IMR-90 (cell line): ENCODE data around the gene SLC6A11. TPM values are rescaled to one million over a fixed set of nuclear protein-coding genes. Genes with fewer than 3 reads are reported as not detected.

Experiments
- ATAC-seq: fragments of 200-7000 bp; cut with Tn5 transposase; 2 replicates; pipeline ENCODE4 v1.9.1; 2020; ENCODE audit warnings: low read depth, mild to moderate bottlenecking, moderate library complexity
- BruUV-seq: library from RNA; stranded (reverse); fragments of 400-500 nt; replicated peaks from 2 replicates; lab custom pipeline; 2021; lab: Mats Ljungman, UMichigan
- CTCF ChIA-PET: fragments of 300-600 bp; formaldehyde crosslinking; extraction: SDS; loops from one replicate; lab custom pipeline; 2021; ENCODE audit warnings: antibody characterized with exemption; lab: Yijun Ruan, JAX
- POLR2A ChIA-PET: fragments of 300-600 bp; sonication (Branson Sonifier 250); formaldehyde crosslinking; loops from one replicate; lab custom pipeline; 2022; ENCODE audit warnings: antibody characterized with exemption; ENCODE audit not compliant: unreplicated experiment; lab: Charles Lee
- DNase-seq: peaks from one replicate; pipeline ENCODE4 v3.0.0; 2013
- H2AFZ ChIP-seq: replicated peaks from 2 replicates; pipeline ENCODE3; 2013; ENCODE audit warnings: low read length, mild to moderate bottlenecking; ENCODE audit not compliant: poor library complexity
- H2AK5ac ChIP-seq: 2 replicates; pipeline ENCODE4 v1.6.1; 2013; ENCODE audit warnings: low read depth, low read length, inconsistent platforms
- H2AK9ac ChIP-seq: replicated peaks from 2 replicates; pipeline ENCODE3; 2013; ENCODE audit warnings: mild to moderate bottlenecking, low read depth, low read length, moderate library complexity; ENCODE audit not compliant: poor library complexity
- H2BK120ac ChIP-seq: 2 replicates; pipeline ENCODE4 v1.6.1; 2013; ENCODE audit warnings: low read depth, low read length, inconsistent platforms
- H2BK15ac ChIP-seq: 3 replicates; pipeline ENCODE4 v1.6.1; 2013; ENCODE audit warnings: low read depth, low read length, inconsistent platforms
- H2BK20ac ChIP-seq: 2 replicates; pipeline ENCODE4 v1.6.1; 2013; ENCODE audit warnings: low read depth, mild to moderate bottlenecking, inconsistent platforms, low read length, moderate library complexity
- H2BK5ac ChIP-seq: 2 replicates; pipeline ENCODE4 v1.6.1; 2013; ENCODE audit warnings: mild to moderate bottlenecking, low read depth, low read length, inconsistent platforms; ENCODE audit not compliant: poor library complexity, severe bottlenecking
- H3K14ac ChIP-seq: replicated peaks from 2 replicates; pipeline ENCODE4 v1.6.1; 2013; ENCODE audit warnings: low read depth, low read length, inconsistent platforms
- H3K18ac ChIP-seq: 2 replicates; pipeline ENCODE4 v1.6.1; 2013; ENCODE audit warnings: low read depth, low read length, control low read depth
- H3K23ac ChIP-seq: 2 replicates; pipeline ENCODE4 v1.6.1; 2013; ENCODE audit warnings: low read depth, low read length, inconsistent platforms
- H3K27ac ChIP-seq: 2 replicates; pipeline ENCODE4 v1.5.1; 2013; ENCODE audit warnings: mild to moderate bottlenecking, control low read depth, low read length; ENCODE audit not compliant: insufficient read depth
- H3K27me3 ChIP-seq: 2 replicates; pipeline ENCODE4 v1.6.1; 2013; ENCODE audit warnings: low read length; ENCODE audit not compliant: control insufficient read depth, insufficient read depth
- H3K36me3 ChIP-seq: 2 replicates; pipeline ENCODE4 v1.6.1; 2013; ENCODE audit warnings: low read length, mixed read lengths; ENCODE audit not compliant: control insufficient read depth, insufficient read depth
- H3K4ac ChIP-seq: 2 replicates; pipeline ENCODE4 v1.6.1; 2013; ENCODE audit warnings: low read depth, low read length, inconsistent platforms
- H3K4me1 ChIP-seq: 2 replicates; pipeline ENCODE4 v1.6.1; 2013; ENCODE audit warnings: low read length, mixed read lengths; ENCODE audit not compliant: control insufficient read depth, insufficient read depth
- H3K4me2 ChIP-seq: 2 replicates; pipeline ENCODE4 v1.6.1; 2013; ENCODE audit warnings: low read depth, mild to moderate bottlenecking, control low read depth, low read length, moderate library complexity
- H3K4me3 ChIP-seq: 2 replicates; pipeline ENCODE4 v1.5.1; 2013; ENCODE audit warnings: low read depth, mild to moderate bottlenecking, control low read depth, low read length, moderate library complexity; ENCODE audit not compliant: insufficient read depth
- H3K56ac ChIP-seq: 2 replicates; pipeline ENCODE4 v1.6.1; 2013; ENCODE audit warnings: low read length, inconsistent platforms; ENCODE audit not compliant: insufficient read depth; ENCODE audit errors: extremely low read depth
- H3K79me1 ChIP-seq, 2 experiments: 2 replicates each; pipeline ENCODE4 v1.6.1; 2013; ENCODE audit warnings: low read length in 2 of 2, inconsistent platforms in 1 of 2, low read depth in 1 of 2
- H3K9ac ChIP-seq: 2 replicates; pipeline ENCODE4 v1.6.1; 2013; ENCODE audit warnings: low read depth, low read length, control low read depth
- H3K9me1 ChIP-seq: 2 replicates; pipeline ENCODE4 v1.6.1; 2013; ENCODE audit warnings: low read length, inconsistent platforms; ENCODE audit not compliant: insufficient read depth
- H3K9me3 ChIP-seq: 2 replicates; pipeline ENCODE4 v1.6.1; 2013; ENCODE audit warnings: low read length; ENCODE audit not compliant: control insufficient read depth, insufficient read depth
- H4K20me1 ChIP-seq: 2 replicates; pipeline ENCODE4 v1.6.1; 2013; ENCODE audit warnings: low read length, inconsistent platforms; ENCODE audit not compliant: insufficient read depth
- H4K5ac ChIP-seq: 2 replicates; pipeline ENCODE4 v1.6.1; 2013; ENCODE audit warnings: mild to moderate bottlenecking, low read depth, low read length, control low read depth
- H4K8ac ChIP-seq, 2 experiments: 2 replicates each; pipeline ENCODE4 v1.6.1; 2013; ENCODE audit warnings: low read depth in 2 of 2, low read length in 2 of 2, control low read depth in 1 of 2, inconsistent platforms in 1 of 2
- H4K91ac ChIP-seq: 2 replicates; pipeline ENCODE4 v1.6.1; 2013; ENCODE audit warnings: low read depth, low read length, inconsistent platforms; ENCODE audit not compliant: insufficient read depth
- BHLHE40 ChIP-seq: fragments of 150-350 bp; IDR thresholded peaks from 2 replicates; pipeline ENCODE4 v1.6.1; 2016; ENCODE audit warnings: mild to moderate bottlenecking, low read depth, low read length
- WGBS, 2 experiments: methylation state at CpG; one replicate each; pipeline versions ENCODE4 v1.1.5 to v1.1.7; 2013; ENCODE audit warnings: missing lambda C conversion rate in 2 of 2; ENCODE audit not compliant: insufficient read length in 1 of 2; ENCODE audit errors: extremely low coverage in 2 of 2; 5-methylcytosine and 5-hydroxymethylcytosine counted together
- dilution Hi-C: fragments of 300-500 bp; cut with HindIII; formaldehyde crosslinking; loops from one replicate; pipeline ENCODE4 v1.14.3; 2018; ENCODE audit warnings: low sequenced_read_pairs; ENCODE audit not compliant: unreplicated experiment
- in situ Hi-C: fragments of 300-500 bp; cut with MboI; formaldehyde crosslinking; loops from 3 replicates; pipeline ENCODE4 v1.14.3; 2019; ENCODE audit warnings: low sequenced_read_pairs, inconsistent platforms, mixed read lengths
- intact Hi-C: fragments of 100-400 bp; cut with micrococcal nuclease; formaldehyde crosslinking; loops from 2 replicates; pipeline ENCODE4 v1.10.0; 2022
- polyA plus RNA-seq, 3 experiments: library from polyadenylated mRNA; depleted of rRNA; stranded (reverse); fragments of >200 nt; gene quantifications; 2 replicates each; pipeline ENCODE4 v1.2.3, GENCODE V29; 2012; ENCODE audit warnings: low replicate concordance in 1 of 3
- total RNA-seq: library from RNA; depleted of rRNA; stranded (reverse); fragments of >200 nt; gene quantifications from 2 replicates; pipeline ENCODE4 v1.2.3, GENCODE V29; 2012

The SLC6A11 gene
- total and polyA plus RNA-seq, 2 of the 4 experiments (the other 2 are of a cell fraction): not detected

DNA sequence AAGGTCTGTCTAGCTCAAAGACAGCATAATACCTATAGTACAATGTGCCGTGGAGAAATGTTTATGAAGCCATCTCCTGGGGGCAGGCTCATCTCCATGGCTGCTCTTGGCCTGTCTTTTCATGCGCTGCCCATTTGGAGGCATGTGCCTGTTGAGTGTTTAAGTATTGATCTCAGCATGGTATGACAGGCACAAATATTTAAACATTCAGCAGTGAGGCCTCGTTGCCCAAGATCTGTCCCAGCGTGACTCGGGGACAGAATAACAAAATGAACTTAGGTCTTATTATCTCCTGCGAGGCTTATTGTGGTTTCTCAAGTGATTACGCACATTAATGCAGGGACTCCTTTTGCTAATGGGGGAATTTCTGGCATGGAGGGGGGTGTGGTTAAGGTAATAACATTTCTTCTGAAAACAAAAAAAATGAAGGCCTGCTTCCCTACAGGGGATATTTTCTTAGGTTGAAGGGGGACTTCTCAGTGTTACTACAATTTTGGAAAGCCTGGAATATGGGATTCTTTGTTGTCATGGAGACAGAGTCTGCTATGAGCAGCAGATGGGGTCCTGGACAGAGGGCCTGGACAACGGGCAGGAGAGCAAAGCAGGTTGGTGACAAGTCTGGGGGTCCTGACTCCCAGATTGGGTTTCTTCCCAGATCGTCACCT lies 172.1 kb downstream of the SLC6A11 start:
- Histone ChIP-seq H3K56ac (no peak overlapping the region), H4K20me1 (no peaks in the 10 kb centered on the region), H2BK20ac (no peak overlapping the region), H3K14ac (no peak overlapping the region), H2AK5ac (no peak overlapping the region), H2BK15ac (no peak overlapping the region), H3K9me3 (no peaks in the 10 kb centered on the region), H3K4me2 (no peak overlapping the region), H3K18ac (no peak overlapping the region), H3K27me3 (peaks cover 34% of the 10 kb centered on the region), H2AK9ac (no peak overlapping the region), H3K4ac (no peak overlapping the region), H3K9me1 (no peaks in the 10 kb centered on the region), H3K23ac (no peak overlapping the region), H2BK120ac (no peak overlapping the region), H3K27ac (no peak overlapping the region), H4K8ac (no peak overlapping the region), H4K5ac (no peak overlapping the region), H3K79me1 (no peaks in the 10 kb centered on the region), H2BK5ac (no peak overlapping the region), H3K36me3 (no peaks in the 10 kb centered on the region), H3K4me1 (no peaks in the 10 kb centered on the region), H2AFZ (no peak overlapping the region), H4K91ac (no peak overlapping the region), H3K4me3 (no peak overlapping the region), H3K9ac (no peak overlapping the region)
- POLR2A ChIA-PET: no interaction called here
- CTCF ChIA-PET: no interaction called here
- BruUV-seq: no TSS peak
- dilution Hi-C loops (no loop called here), intact Hi-C loops (no loop called here), in situ Hi-C loops (no loop called here)
- ATAC-seq (no peak), DNase-seq (no peak)
- 31% methylated on average over 4 of the region's 9 CpGs; no CpG with 5 or more reads in 1 of the 2 experiments for WGBS, 2 experiments
- no peak for TF ChIP-seq BHLHE40
